Activated CD8-positive, alpha-beta memory T cell treated with anti-CD3 and anti-CD28 coated beads, Interleukin-2, amount 50 U/mL, for 24 hours (primary cell): ENCODE data around the gene HECTD1.
"Not testable (repeated sequence)": the region's sequence is repeated elsewhere in the genome, so short reads cannot be mapped to it uniquely, and the experiment has no call there.

ENCODE experiments used
- DNase-seq: peaks from one replicate; pipeline ENCODE4 v3.0.0-alpha.2; 2020; ENCODE audit errors: extremely low read depth

HECTD1 gene

GRCh38 chr14:31228533-31228932 lies 20.9 kb upstream of the HECTD1 start:
- DNase-seq = no peak

GRCh38 chr14:31224808-31225207 lies 17.2 kb upstream of the HECTD1 start:
- DNase-seq = no peak

- DNase-seq = no peak
Measured at GRCh38 chr14:31223331-31223730, 15.7 kb upstream of the HECTD1 start.

DNA sequence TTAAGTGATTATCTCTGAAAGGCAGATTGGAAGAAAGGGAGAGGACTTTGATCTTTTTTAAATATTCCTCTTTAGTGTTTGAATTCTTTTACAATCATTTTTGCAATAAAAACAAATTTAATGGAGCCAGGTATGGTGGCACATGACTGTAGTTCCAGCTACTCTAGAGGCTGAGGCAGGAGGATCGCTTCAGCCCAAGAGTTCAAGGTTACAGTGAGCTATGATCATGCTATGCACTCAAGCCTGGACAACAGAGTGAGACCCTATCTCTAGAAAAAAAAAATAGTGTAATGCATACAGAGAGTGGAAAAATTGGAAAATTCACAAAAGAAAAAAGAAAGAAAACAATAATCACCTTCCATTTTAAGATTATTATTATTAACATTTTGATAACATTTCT lies 15.2 kb upstream of the HECTD1 start:
- no peak for DNase-seq

GRCh38 chr14:31221266-31221665 lies 13.7 kb upstream of the HECTD1 start:
- no peak for DNase-seq

DNA sequence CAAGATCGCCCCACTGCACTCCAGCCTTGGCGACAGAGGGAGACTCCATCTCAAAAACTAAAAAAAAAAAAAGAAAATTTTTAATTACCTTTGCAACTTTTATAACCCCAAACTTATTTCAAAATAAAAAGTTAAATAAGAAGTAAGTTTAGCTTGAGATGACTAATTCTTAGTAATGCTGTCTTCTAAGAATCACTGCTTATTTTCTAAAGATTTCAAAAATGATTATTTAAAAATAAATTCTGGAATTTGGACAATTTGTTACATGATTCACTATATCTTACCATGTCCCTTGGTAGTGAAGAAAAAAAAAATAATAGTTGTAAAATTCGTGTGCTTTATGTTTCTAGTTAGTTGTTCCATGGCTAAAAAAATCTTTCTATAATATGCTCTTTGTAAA lies 11.6 kb upstream of the HECTD1 start:
- no peak for DNase-seq

DNA sequence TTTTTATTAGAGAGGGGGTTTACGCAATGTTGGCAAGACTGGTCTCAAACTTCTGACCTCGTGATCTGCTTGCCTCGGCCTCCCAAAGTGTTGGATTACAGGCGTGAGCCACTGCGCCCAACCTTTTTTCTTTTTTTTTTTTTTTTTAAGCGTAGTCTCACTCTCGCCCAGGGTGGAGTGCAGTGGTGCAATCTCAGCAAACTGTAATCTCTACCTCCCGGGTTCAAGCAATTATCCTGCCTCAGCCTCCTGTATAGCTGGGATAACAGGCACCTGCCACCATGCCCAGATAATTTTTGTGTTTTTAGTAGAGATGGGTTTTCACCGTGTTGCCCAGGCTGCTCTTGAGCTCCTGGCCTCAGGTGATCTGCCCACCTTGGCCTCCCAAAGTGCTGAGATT lies 8.8 kb upstream of the HECTD1 start:
- DNase-seq = no peak

GRCh38 chr14:31212893-31213292 lies 5.3 kb upstream of the HECTD1 start:
- no peak for DNase-seq

DNA sequence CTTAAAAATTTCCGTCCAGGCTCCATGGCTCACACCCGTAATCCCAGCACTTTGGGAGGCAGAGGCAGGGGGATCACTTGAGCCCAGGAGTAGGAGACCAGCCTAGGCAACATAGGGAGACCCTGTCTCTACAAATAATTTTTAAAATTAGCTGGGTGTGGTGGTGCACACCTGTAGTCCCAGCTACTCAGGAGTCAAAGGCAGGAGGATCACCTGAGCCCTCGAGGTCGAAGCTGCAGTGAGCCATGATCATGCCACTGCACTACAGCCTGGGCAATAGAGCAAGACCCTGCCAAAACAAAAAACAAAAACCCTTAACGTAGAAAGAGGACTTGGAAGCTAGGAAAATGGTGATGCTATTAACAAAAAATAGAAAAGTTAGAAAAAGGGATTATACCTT lies 2.0 kb upstream of the HECTD1 start:
- no peak for DNase-seq

DNA sequence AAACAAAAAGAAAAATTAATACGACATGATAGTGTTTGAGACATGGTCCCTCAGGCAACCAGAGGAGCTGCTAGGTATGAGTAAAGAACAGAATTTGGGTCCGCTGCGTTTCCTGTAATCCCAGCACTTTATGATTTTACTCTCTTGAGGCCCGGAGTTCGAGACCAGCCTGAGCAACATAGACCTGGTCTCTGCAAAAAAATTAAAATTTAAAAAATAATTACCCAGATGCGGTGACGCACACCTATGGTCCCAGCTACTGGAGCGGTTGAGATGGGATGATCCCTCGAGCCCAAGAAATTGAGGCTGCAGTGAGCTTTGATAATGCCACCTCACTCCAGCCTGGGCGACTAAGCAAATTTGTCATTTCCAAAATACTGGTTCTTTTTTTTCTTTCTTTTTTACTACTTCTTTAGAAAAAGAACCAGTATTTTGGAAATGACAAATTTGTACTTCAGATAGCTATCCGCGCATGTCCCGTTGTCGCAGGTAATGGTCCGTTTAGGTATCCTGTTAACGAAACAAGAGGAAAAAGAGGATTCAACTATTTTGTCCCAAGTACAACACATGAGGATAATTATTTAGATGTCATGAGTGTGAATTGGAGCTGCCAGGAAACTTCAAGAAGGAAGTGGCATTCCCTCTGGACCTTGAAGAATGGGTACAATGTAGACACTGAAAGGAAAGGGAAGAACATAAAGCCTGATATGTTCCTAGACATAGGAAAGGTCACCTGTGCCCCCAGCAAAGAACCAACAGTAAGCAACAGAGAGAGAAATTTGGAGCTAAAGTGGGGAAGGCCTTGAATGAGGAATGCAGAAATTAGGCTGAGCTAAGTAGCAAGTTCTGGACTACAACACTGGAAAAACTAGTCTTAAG lies 1.2 kb upstream of the HECTD1 start:
- no peak for DNase-seq

- DNase-seq = no peak
Measured at GRCh38 chr14:31207287-31207754, 272 bp downstream of the HECTD1 start.

- DNase-seq = no peak
Measured at GRCh38 chr14:31206536-31207286, 882 bp downstream of the HECTD1 start.

DNA sequence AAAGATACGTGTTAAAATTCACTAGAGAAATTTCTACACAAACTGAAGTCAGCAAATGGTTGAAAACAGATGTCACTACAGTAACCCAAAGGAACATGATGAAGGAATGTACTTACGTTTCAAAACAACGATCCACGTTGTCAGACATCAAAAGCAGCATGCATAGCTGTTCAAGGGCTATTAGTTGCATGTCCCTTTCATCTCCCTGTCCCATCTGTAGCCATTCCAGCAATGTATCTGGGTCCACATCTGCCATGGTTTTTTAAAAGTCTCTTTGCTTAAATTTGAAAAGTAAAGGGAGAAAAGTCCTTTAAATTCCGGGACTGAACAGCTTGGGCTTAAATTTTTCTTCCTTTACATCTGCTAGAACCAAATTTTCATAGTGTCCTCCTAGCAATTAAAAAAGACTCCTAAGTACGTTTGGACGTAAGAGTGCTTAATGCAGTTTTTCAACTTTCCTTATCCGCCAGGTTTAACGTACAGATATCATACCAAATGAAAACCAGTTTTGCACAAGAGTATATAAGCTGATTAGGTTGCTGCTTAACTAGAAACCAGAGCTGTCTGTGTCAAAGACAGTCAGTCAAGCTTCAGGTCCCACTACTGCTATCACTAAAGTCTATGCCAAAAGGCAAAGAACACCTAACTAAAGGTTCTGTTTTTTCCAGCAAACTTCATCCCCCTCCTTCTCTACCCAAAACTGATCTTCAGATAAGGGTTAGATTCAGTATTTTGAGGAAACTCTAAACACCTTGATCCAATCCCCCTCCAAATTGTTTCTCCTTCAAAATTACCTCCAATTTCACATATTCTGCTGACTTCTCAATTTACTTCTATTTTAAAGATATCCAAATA lies 1.7 kb downstream of the HECTD1 start:
- DNase-seq = no peak

DNA sequence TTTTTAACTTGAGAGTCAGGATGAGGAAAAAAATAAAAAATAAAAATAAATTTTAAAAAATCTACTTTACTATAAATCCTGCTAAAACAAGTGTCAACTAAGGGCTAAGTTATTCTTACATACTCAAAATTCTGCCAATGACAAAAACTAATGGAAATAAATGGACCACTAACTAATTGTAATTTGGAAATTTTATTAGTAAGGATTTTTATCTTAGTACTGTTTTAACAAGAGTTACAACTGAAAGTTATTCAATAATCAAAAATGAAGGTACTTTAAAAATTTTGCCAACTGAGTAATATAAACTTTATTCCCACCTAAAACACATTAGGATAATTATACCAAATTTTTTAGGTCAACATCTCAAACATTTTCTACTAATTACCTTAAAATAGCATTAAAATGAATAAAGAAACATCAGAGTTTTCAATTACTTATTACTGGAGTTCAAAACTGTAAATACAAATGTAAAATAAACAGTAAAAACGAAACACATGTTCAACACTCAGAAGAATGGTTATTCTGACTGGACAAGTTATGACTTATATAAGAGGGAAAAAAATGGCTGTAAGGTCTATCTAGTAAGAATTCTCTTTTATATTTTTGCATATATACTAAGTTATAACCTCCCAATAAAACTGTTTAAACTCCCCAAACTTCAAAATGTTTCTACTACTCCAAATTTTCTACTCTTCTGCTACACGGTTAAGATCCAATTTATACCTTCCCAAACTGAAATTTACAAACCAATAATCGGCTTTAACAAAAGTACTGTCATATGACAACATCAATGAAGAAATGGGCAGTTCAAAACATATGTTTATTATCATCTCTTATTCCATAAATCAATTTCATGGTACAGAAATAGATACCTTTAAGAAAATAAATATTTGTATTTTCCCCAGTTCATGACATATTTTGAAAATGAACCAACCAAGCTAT lies 2.7 kb downstream of the HECTD1 start:
- no peak for DNase-seq

GRCh38 chr14:31203899-31204592 lies 3.5 kb downstream of the HECTD1 start:
- not testable (repeated sequence) for DNase-seq

DNA sequence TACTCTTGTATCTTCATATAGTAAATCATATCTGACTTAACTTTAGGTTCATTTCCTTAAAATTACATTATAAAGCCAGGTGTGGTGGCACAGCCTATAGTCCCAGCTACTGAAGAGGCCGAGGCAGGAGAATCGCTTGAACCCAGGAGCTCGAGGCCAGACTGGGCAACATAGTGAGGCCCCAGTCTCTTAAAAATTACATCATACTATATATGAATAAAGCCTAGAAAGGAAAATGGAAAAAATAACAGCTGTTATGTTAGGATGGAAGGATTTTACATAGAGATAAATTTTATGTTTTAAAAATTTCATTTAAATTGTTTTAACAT lies 4.2 kb downstream of the HECTD1 start:
- DNase-seq = no peak

- no peak for DNase-seq
Measured at GRCh38 chr14:31201111-31201510, 6.5 kb downstream of the HECTD1 start.

DNA sequence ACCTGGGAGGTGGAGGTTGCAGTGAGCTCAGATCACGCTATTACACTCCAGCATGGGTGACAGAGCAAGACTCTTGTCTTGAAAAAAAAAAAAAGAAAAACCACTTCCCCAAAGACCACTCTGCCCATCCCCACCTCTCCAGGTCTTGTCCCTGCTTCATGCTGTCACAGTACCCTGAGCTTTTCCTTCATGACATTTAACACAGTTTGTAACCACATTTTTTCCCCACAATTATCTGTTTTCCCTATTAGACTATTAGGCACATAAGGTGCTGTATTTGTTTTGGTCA lies 6.9 kb downstream of the HECTD1 start:
- DNase-seq = no peak

GRCh38 chr14:31197671-31198070 lies 9.9 kb downstream of the HECTD1 start:
- no peak for DNase-seq

DNA sequence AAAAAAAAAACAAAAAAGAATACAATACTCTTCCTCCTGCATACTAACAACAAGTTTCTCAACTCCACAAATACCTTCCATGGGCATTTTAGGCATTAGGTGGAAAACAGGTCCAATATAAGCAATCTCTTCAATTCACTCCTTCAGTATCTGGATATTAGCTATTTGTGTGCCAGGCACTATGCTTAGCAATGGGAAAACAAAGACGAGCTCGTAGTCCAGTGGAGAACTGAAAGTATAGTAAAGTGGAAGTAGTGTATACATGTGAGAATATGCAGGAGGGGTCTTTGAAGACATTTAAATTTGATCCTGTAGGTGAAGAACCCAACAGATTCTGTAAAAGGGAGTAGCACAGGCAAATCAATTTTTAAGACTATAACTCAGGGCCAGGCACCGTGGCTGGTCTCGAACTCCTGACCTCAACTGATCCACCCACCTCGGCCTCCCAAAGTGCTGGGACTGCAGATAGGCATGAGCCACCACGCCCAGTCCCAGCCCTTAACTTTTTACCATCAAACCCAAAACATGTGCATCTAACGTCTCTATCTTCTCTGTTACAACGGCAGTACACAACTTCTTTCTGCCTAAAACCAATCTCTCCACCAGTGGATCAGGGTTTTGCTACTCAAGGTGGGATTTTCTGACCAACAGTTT lies 10.6 kb downstream of the HECTD1 start:
- DNase-seq = no peak
